Activated naive CD8-positive, alpha-beta T cell treated with anti-CD3 and anti-CD28 coated beads, Interleukin-2, amount 50 U/mL, for 16 hours (primary cell): Measurements from ENCODE around the gene COBL.
"Not testable (repeated sequence)": the region's sequence is repeated elsewhere in the genome, so short reads cannot be mapped to it uniquely, and the experiment has no call there.

ENCODE experiments used
- DNase-seq: peaks from one replicate; pipeline ENCODE4 v3.0.0-alpha.2; 2020; ENCODE audit warnings: low read depth, low spot score

Gene COBL

GRCh38 chr7:51208125-51208524 is 108.5 kb downstream of the COBL start:
- not testable (repeated sequence) for DNase-seq

- DNase-seq, result no peak
These were observed 118.0 kb downstream of the COBL start for GRCh38 chr7:51198654-51199053.

GRCh38 chr7:51190969-51191368 is 125.6 kb downstream of the COBL start:
- DNase-seq, result no peak

DNA sequence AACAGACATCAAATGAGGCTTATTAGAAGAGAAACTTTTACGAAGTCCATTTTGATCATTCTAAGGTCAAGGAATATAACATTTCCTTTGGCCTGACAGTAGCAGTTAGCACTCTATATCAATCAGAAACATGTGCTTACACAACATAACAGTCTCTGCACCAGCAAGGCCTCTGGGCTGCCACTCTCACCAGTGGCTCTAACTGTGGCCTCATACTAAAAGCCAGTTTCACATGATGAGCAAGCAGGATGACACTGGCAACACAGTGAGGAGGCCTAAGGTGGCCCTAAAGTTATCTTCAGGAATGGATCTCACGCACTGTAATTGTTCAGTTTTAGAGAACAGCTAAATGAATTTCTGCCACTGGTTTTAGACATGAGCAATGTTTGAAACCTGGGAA is 126.8 kb downstream of the COBL start:
- no peak for DNase-seq

GRCh38 chr7:51188987-51189386 is 127.6 kb downstream of the COBL start:
- no peak for DNase-seq

DNA sequence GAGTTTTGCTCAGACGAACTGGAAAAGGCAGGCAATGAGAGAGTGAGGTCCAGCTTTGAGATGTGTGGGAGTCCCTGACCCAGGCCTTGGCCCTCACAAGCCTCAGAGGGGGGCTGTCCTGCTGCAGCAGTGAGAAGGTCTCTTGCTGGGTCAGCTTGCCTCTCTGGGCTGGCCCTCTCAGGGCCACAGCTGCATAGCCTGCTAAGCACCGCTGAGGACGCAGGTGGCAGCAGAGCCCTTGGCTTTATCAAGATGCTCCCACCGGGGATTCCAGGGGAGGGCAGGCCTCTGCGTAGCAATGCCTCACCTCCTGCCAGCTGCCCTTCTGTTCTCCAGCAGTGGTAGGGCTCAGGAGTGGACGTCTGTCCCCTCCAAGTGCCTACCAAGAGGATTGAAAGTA is 128.7 kb downstream of the COBL start:
- no peak for DNase-seq

- DNase-seq, result no peak
These were observed 130.1 kb downstream of the COBL start for GRCh38 chr7:51186531-51186930.

DNA sequence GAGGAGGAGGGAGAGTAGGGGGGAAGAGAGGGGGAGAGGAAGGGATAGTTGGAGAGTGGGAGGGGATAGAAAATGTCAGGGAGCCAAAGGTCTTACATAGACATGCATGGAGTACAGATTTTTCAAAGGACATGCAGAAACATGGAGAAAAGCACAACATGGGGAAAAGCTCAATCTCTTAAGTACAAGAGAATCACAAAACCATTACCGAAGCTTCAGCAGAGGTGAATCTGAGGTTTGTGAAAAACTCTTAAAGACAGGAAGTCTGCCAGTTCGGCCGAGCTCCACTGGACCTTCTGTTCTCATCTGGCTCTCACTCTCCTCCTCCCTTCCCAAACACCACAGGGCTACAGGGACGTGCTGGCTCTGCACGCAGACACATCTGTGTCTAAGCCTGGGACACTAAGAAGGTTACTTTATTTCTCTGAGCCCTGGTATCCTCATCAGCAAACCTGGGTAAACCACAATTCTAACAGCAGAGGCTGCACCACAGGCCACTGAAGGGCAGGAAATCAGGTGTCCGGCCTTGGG is 133.9 kb downstream of the COBL start:
- DNase-seq, result no peak

DNA sequence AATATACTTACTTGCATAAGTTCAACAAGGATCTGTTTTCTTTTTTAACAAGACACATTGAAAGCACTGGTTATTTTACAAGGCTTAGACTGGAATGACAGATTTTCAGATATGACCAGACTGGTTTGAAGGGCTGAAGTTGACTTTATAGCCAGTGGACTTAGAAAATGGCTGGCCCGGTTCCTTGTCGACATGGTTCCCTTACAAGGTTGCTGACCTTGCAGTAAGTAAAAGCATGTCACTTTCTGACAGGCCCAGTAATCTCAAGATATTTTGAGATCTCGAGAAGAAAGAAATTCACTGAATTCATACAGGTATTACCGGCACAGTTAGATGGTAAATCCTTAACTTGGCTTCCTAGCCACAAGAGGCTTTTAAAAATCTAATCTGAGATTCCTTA is 136.5 kb downstream of the COBL start:
- no peak for DNase-seq

GRCh38 chr7:51175992-51176388 is 140.6 kb downstream of the COBL start:
- DNase-seq, result no peak

DNA sequence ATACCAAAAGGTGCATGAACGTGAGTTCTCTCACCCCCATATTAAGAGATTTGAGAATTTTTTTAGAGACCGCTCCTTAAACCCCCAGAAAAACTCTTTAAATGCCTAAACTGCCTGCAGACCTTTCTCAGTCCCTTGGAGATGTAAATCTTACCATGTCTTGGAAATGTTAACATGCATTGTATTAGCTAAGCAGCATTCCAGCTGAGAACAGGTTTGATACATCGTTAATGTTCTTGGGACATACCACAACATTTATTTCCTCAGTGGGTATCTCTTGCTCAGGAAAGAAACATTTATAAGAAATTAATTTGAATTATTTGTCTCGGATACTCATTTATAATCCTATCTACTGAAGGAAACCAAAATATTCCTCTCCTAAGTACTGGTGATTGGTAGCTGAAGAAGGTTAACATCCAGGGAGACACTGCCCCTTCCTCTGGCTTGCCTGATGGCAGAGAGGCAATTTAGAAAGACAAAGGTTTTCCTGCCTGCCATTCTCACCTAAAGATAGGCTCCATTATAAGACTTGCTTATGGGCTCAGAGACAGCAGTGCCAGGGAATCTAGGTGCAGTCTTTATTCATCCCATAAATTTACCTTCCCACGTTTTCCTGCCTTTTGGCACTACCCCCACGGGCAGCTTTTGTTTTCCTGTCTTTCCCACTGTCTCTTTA is 141.2 kb downstream of the COBL start:
- no peak for DNase-seq

- DNase-seq, result no peak
These were observed 151.3 kb downstream of the COBL start for GRCh38 chr7:51165337-51165736.

- peak; percentile 15 for DNase-seq
These were observed 153.8 kb downstream of the COBL start for GRCh38 chr7:51162724-51163329.

DNA sequence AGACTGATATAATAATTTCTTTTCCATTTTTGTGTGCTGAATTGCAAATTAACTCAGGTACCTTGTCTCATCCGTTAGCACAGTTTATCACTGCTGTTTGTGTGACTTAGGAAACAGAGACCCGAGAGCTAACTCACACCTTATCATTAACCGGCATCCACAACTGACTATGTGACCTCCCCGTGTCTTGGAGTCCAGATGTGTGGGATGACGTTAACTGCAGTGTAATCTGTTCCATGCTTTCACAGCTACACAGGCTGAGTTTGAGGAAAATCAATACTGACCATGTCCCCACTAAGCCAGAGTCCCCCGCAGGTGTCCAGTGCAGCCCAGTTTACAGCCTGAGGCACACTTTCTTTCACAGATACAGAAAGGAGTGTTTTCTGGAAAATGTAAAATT is 154.7 kb downstream of the COBL start:
- no peak for DNase-seq

DNA sequence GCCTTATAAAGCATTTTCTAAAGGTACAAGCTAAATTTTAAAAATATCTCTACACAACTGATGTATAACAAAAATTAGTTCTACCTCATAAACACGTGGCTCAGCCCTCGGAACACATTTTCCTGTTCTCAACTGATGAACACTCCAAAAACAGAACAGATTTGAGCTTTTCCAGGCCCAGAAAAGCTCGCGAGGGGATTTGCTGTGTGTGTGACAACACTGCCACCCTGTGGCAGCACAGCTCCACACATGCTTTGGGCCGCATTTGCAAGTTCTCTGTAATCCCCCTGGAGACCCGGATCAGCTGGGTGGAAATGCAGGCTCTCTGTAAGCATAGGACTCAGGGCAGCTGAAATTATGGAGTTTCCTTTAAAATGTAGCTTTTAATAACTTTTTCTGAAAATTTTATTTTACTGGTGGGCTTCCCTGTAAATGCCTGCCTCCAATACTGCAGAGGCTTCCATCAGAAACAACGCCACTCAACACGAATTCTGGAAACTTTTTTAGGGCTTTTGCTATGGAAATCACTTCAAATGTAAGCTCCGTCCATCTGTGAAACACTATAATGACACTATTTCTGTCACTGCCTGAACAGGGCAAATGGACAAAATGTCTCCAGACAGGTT is 155.5 kb downstream of the COBL start:
- DNase-seq, result peak; percentile 19

GRCh38 chr7:51160411-51160810 is 156.2 kb downstream of the COBL start:
- no peak for DNase-seq

- no peak for DNase-seq
These were observed 157.7 kb downstream of the COBL start for GRCh38 chr7:51158742-51159445.

GRCh38 chr7:51158211-51158610 is 158.4 kb downstream of the COBL start:
- no peak for DNase-seq

GRCh38 chr7:51154201-51154600 is 162.4 kb downstream of the COBL start:
- no peak for DNase-seq

GRCh38 chr7:51152706-51153200 is 163.9 kb downstream of the COBL start:
- DNase-seq, result no peak

DNA sequence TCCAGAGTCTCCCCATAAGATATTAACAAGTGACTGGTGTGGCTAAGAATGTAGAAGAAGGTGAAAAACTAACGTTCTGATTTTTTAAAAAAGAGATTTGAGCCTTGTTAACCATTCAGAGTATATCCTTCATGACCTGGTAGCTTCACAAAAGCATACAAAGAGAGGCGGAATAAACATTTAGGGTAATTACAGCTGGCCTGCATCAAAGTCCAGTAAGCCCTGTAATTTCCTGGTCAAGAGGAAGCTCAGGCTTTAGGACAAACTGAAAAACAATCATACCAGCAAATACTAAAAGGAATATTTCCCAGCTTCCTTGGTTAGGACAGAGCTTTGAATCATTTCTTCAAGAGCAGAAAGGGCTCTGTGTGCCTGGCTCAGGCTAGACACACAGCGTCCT is 165.2 kb downstream of the COBL start:
- DNase-seq, result no peak

DNA sequence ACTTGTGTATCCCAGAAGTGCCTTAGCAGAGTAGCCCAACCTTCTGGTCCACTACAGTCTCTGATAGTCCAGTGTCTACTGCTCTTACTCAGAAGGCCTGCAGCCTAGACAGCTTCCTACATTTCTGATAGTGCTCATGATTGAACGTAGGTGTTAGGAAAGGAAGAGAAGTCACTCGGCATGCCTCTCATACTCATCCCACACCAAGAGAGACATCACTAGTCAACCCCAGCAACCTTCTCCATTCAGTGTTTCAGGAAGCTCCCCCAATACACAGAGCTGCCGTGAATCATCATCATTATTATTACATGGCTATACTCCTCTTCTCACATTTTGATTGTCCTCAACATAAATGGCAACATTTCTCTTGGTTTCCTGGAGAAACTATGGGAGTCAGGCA is 166.4 kb downstream of the COBL start:
- no peak for DNase-seq
